Neural crest cell (in vitro differentiated cells): ENCODE measurements around the gene C1orf21. TPM values are rescaled to one million over a fixed set of nuclear protein-coding genes. Genes with fewer than 3 reads are reported as not detected.

Experiments used
- DNase-seq: peaks from one replicate; pipeline ENCODE4 v3.0.0; 2021; ENCODE audit warnings: low read depth, mixed read lengths, low spot score
- H3K27ac Mint-ChIP-seq: one replicate; pipeline ENCODE4 v1.8.0; 2021; ENCODE audit warnings: mild to moderate bottlenecking, mixed read lengths; ENCODE audit not compliant: unreplicated experiment
- H3K27me3 Mint-ChIP-seq: 2 replicates; pipeline ENCODE4 v1.8.0; 2021; ENCODE audit warnings: low read depth, mild to moderate bottlenecking, mixed read lengths
- H3K36me3 Mint-ChIP-seq: 2 replicates; pipeline ENCODE4 v1.8.0; 2021; ENCODE audit warnings: low read depth, mild to moderate bottlenecking, mixed read lengths
- H3K4me1 Mint-ChIP-seq: 2 replicates; pipeline ENCODE4 v1.8.0; 2021; ENCODE audit warnings: mixed read lengths
- H3K4me3 Mint-ChIP-seq: one replicate; pipeline ENCODE4 v1.8.0; 2021; ENCODE audit warnings: mild to moderate bottlenecking, mixed read lengths
- H3K9me3 Mint-ChIP-seq: 2 replicates; pipeline ENCODE4 v1.8.0; 2021; ENCODE audit warnings: mixed read lengths
- total RNA-seq: library from RNA; stranded (reverse); gene quantifications from 2 replicates; pipeline ENCODE4 v1.2.1, GENCODE V29; 2021
- TF ChIP-seq, protein P1 (sequence below): fragments of 200-600 bp; sonication (generic); conservative IDR thresholded peaks from 2 replicates; pipeline ENCODE4 v1.5.0; 2021; ENCODE audit warnings: antibody characterized with exemption, mild to moderate bottlenecking

The C1orf21 gene
- total RNA-seq, 1 donor from 2014 or later: 29.8 TPM

DNA sequence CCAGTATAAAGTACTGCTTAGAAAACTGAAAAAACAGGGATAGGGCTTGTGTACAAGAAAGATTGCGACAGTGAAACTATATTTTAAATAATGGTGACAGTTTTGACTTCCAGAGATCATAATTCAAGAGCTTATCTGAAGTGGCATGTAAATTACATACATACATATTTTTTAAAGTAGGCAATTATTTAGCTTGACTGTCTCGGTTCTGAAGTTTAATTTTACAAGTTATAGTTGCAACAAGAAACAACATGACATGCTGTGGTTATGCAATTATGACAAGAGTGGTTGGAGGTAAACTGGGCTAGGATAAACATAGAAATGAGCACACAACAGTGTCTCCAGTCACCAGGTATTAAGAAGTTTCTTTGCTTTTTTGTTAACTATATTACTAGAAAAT lies 4.1 kb downstream of the C1orf21 start:
- H3K27ac Mint-ChIP-seq: no peak overlapping the region
- no peaks in the 10 kb centered on the region for H3K9me3 Mint-ChIP-seq
- TF ChIP-seq, protein P1, sequence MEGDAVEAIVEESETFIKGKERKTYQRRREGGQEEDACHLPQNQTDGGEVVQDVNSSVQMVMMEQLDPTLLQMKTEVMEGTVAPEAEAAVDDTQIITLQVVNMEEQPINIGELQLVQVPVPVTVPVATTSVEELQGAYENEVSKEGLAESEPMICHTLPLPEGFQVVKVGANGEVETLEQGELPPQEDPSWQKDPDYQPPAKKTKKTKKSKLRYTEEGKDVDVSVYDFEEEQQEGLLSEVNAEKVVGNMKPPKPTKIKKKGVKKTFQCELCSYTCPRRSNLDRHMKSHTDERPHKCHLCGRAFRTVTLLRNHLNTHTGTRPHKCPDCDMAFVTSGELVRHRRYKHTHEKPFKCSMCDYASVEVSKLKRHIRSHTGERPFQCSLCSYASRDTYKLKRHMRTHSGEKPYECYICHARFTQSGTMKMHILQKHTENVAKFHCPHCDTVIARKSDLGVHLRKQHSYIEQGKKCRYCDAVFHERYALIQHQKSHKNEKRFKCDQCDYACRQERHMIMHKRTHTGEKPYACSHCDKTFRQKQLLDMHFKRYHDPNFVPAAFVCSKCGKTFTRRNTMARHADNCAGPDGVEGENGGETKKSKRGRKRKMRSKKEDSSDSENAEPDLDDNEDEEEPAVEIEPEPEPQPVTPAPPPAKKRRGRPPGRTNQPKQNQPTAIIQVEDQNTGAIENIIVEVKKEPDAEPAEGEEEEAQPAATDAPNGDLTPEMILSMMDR: no peak
- peak overlapping the region; percentile 20 for H3K4me3 Mint-ChIP-seq
- peaks cover 4% of the 10 kb centered on the region for H3K27me3 Mint-ChIP-seq
- peaks cover 39% of the 10 kb centered on the region for H3K4me1 Mint-ChIP-seq
- DNase-seq: no peak
- H3K36me3 Mint-ChIP-seq: no peaks in the 10 kb centered on the region

DNA sequence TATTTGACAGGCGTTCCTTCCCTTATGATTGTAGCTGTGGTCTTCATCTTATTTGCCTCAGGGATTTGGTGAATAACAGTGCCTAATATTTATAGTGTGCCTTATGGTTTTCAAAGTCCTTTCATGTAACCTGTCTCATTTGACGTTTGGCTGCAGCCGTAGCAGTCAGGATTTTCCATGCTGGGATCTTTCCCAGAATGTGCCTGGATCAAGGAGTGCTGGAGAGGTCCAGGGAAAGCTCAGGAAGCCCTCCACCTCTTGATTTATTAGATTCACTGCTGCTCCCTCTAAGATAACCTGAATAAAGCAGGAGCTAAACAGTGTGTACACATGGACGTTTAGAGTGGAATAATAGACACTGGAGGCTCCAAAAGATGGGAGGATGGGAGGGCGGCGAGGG lies 5.2 kb downstream of the C1orf21 start:
- H3K27me3 Mint-ChIP-seq: peaks cover 4% of the 10 kb centered on the region
- no peaks in the 10 kb centered on the region for H3K36me3 Mint-ChIP-seq
- no peak for DNase-seq
- H3K4me3 Mint-ChIP-seq: no peak overlapping the region
- H3K27ac Mint-ChIP-seq: peak overlapping the region; percentile 70
- no peaks in the 10 kb centered on the region for H3K9me3 Mint-ChIP-seq
- peaks cover 41% of the 10 kb centered on the region for H3K4me1 Mint-ChIP-seq
- TF ChIP-seq, protein P1: no peak

- Mint-ChIP-seq H3K4me3 (peak overlapping the region; percentile 35), H3K27ac (no peak overlapping the region), H3K4me1 (peaks cover 39% of the 10 kb centered on the region), H3K27me3 (peaks cover 4% of the 10 kb centered on the region), H3K36me3 (no peaks in the 10 kb centered on the region), H3K9me3 (no peaks in the 10 kb centered on the region)
- no peak for DNase-seq
- TF ChIP-seq, protein P1: no peak
These were observed 6.1 kb downstream of the C1orf21 start for GRCh38 chr1:184392779-184393522.

DNA sequence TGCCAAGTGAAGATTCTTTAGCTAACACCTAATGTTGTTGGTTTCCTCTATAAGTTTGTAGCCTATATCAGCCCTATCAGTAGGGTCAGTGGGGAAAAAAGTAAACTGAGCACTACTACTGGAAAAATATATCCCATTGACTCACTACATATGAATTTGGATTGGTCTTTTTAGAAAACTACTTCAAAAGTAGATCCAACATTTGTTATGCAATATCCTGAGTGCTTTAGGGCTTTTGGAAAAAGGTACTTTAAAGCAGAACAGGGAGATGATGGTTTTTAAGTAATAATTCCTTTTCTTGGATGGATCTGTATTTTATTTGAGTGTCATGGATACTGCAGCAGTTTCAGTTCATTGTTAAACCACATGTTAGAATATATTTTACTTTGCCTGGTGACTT lies 7.1 kb downstream of the C1orf21 start:
- Mint-ChIP-seq H3K4me1 (peaks cover 29% of the 10 kb centered on the region), H3K4me3 (no peak overlapping the region), H3K9me3 (no peaks in the 10 kb centered on the region), H3K27me3 (no peaks in the 10 kb centered on the region), H3K27ac (no peak overlapping the region), H3K36me3 (no peaks in the 10 kb centered on the region)
- no peak for DNase-seq
- TF ChIP-seq, protein P1: no peak

DNA sequence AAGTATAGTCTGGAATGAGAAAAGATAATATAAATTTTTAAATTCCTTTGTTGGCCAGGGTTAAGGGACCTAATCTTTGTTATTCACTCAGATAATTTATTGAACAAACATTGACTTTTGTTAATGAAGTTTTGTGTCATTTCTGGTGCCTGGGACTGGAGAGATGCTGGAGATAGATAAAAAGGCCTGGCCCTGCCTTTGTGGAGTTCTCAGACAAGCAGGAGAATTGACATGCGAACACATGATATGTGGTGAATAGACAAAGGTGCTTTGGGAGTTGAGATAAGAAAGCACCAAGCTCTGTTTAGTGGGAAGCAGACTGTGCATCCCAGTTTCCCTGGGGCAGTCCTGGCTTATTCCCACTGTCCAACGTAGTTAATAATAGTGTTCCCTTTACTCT lies 8.5 kb downstream of the C1orf21 start:
- TF ChIP-seq, protein P1: no peak
- H3K27ac Mint-ChIP-seq: no peak overlapping the region
- no peaks in the 10 kb centered on the region for H3K9me3 Mint-ChIP-seq
- no peak for DNase-seq
- H3K27me3 Mint-ChIP-seq: no peaks in the 10 kb centered on the region
- H3K36me3 Mint-ChIP-seq: no peaks in the 10 kb centered on the region
- H3K4me3 Mint-ChIP-seq: no peak overlapping the region
- peaks cover 16% of the 10 kb centered on the region for H3K4me1 Mint-ChIP-seq
